DND-41 (cell line): Measurements from ENCODE around the gene PRR5.

Experiments
- ATAC-seq: fragments of 200-7000 bp; cut with Tn5 transposase; 3 replicates; pipeline ENCODE4 v1.9.1; 2021; ENCODE audit warnings: low read depth; ENCODE audit not compliant: insufficient read depth
- DNase-seq: peaks from one replicate; pipeline ENCODE4 v3.0.0-alpha.2; 2020
- H2AFZ ChIP-seq: 2 replicates; pipeline ENCODE4 v1.6.0; 2012; ENCODE audit warnings: low read depth, low read length
- H3K27ac ChIP-seq: 2 replicates; pipeline ENCODE4 v1.5.1; 2012; ENCODE audit warnings: low read length, inconsistent platforms
- H3K27me3 ChIP-seq: fragments of 200-600 bp; sonication (generic); 2 replicates; pipeline ENCODE4 v1.6.0; 2012; ENCODE audit warnings: low read length, mild to moderate bottlenecking, inconsistent platforms; ENCODE audit not compliant: insufficient read depth, poor library complexity
- H3K36me3 ChIP-seq: 2 replicates; pipeline ENCODE4 v1.5.1; 2012; ENCODE audit warnings: low read length, inconsistent platforms; ENCODE audit not compliant: insufficient read depth
- H3K4me1 ChIP-seq: 2 replicates; pipeline ENCODE4 v1.5.1; 2012; ENCODE audit warnings: mild to moderate bottlenecking, low read length; ENCODE audit not compliant: insufficient read depth
- H3K4me2 ChIP-seq: 2 replicates; pipeline ENCODE4 v1.6.0; 2012; ENCODE audit warnings: mild to moderate bottlenecking, moderate library complexity, low read length, inconsistent platforms; ENCODE audit not compliant: insufficient read depth
- H3K4me3 ChIP-seq, 2 experiments: fragments of 200-600 bp in 1 of 2; shearing (Covaris generic) in 1 of 2; 2 replicates each; pipeline ENCODE4 v1.5.1; 2012 to 2016; ENCODE audit warnings: inconsistent platforms in 2 of 2, low read length in 2 of 2, mild to moderate bottlenecking in 2 of 2, low read depth in 1 of 2, moderate library complexity in 1 of 2
- H3K79me2 ChIP-seq: 2 replicates; pipeline ENCODE4 v1.6.0; 2012; ENCODE audit warnings: low read length, inconsistent platforms; ENCODE audit not compliant: insufficient read depth
- H3K9ac ChIP-seq: 2 replicates; pipeline ENCODE4 v1.6.0; 2012; ENCODE audit warnings: low read depth, mild to moderate bottlenecking, inconsistent platforms, low read length, moderate library complexity
- H3K9me3 ChIP-seq: 2 replicates; pipeline ENCODE4 v1.5.1; 2012; ENCODE audit warnings: low read length, moderate library complexity, mild to moderate bottlenecking, inconsistent platforms; ENCODE audit not compliant: insufficient read depth, severe bottlenecking
- H4K20me1 ChIP-seq: 2 replicates; pipeline ENCODE4 v1.6.0; 2012; ENCODE audit warnings: low read length; ENCODE audit not compliant: insufficient read depth
- EZH2 ChIP-seq: IDR thresholded peaks from 3 replicates; pipeline ENCODE4 v1.6.1; 2012; ENCODE audit warnings: borderline replicate concordance, low read depth, mild to moderate bottlenecking, moderate library complexity, low read length, inconsistent platforms; ENCODE audit not compliant: severe bottlenecking
- TF ChIP-seq, protein P1 (sequence below): IDR thresholded peaks from 2 replicates; pipeline ENCODE4 v1.5.1; 2012; ENCODE audit warnings: borderline replicate concordance, low read length, moderate library complexity, mild to moderate bottlenecking; ENCODE audit not compliant: poor library complexity, severe bottlenecking; ENCODE audit errors: extremely low read depth

The PRR5 gene

DNA sequence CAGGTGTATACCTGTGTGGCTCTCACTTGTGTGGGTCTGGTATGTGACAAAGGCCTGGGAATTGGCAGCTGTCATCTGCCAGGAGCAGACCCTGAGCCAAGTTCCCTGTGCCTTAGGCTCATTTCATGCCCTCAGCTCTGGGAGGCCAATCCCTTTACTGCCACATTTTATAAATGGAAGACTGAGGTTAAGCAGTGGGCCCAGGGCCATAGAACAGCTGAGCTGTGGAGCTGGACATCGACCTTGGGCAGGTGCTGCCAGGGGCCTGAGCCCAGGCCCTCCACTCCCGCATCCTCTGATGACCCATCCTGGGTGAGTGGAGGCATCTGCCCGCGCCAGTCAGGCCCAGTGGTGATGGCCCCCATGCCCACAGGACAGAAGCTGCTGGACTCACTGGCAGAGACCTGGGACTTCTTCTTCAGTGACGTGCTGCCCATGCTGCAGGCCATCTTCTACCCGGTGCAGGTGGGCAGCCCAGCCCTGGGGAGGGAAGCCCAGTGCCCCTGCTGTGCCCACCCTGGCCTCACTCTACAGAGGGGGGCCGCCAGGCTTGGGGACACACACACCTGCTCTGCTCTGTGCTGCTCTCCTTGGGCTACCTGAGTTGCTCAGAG, 29.5 kb downstream of the PRR5 start:
- TF ChIP-seq EZH2, result no peak
- TF ChIP-seq, protein P1, sequence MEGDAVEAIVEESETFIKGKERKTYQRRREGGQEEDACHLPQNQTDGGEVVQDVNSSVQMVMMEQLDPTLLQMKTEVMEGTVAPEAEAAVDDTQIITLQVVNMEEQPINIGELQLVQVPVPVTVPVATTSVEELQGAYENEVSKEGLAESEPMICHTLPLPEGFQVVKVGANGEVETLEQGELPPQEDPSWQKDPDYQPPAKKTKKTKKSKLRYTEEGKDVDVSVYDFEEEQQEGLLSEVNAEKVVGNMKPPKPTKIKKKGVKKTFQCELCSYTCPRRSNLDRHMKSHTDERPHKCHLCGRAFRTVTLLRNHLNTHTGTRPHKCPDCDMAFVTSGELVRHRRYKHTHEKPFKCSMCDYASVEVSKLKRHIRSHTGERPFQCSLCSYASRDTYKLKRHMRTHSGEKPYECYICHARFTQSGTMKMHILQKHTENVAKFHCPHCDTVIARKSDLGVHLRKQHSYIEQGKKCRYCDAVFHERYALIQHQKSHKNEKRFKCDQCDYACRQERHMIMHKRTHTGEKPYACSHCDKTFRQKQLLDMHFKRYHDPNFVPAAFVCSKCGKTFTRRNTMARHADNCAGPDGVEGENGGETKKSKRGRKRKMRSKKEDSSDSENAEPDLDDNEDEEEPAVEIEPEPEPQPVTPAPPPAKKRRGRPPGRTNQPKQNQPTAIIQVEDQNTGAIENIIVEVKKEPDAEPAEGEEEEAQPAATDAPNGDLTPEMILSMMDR, result no peak
- DNase-seq (no peak), ATAC-seq (no peak)

DNA sequence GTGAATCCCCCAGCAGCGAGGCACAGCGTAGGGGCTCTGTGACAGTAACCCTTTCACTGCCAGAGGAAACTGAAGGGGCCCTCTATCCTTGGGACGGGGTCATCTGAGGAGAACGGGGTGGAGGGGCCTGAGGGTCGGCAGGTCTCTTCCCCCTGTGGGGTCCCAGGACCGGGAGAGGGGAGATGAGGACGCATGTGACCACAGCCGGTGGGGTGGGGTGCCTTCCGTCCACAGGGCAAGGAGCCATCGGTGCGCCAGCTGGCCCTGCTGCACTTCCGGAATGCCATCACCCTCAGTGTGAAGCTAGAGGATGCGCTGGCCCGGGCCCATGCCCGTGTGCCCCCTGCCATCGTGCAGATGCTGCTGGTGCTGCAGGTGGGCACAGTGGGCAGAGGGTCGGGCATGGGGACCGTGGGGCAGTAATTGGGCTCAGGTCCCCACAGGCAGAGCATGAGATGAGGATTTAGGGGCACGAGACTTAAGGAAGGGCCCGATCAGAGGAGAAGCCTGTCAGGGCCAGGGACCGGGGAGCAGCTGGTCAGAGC, 30.1 kb downstream of the PRR5 start:
- Histone ChIP-seq H3K4me2 (no peak overlapping the region), H3K79me2 (no peaks in the 10 kb centered on the region), H2AFZ (no peak overlapping the region), H3K27me3 (no peaks in the 10 kb centered on the region), H4K20me1 (peaks cover 35% of the 10 kb centered on the region), H3K27ac (no peak overlapping the region), H3K9ac (no peak overlapping the region), H3K36me3 (no peaks in the 10 kb centered on the region), H3K4me3 (no peak overlapping the region), H3K9me3 (no peaks in the 10 kb centered on the region), H3K4me1 (no peaks in the 10 kb centered on the region)
- no peak for ATAC-seq
- TF ChIP-seq, protein P1, result no peak
- no peak for TF ChIP-seq EZH2
- no peak for DNase-seq

More for the DNA sequence above, 29.5 kb downstream of the PRR5 start:
- H2AFZ ChIP-seq, result no peak overlapping the region
- H3K27ac ChIP-seq, result no peak overlapping the region
- no peaks in the 10 kb centered on the region for H3K79me2 ChIP-seq
- H3K4me1 ChIP-seq, result no peaks in the 10 kb centered on the region
- H3K27me3 ChIP-seq, result no peaks in the 10 kb centered on the region
- H3K9ac ChIP-seq, result no peak overlapping the region
- no peak overlapping the region for H3K4me2 ChIP-seq
- peaks cover 34% of the 10 kb centered on the region for H4K20me1 ChIP-seq
- H3K36me3 ChIP-seq, result no peaks in the 10 kb centered on the region
- no peak overlapping the region for H3K4me3 ChIP-seq
- no peaks in the 10 kb centered on the region for H3K9me3 ChIP-seq

DNA sequence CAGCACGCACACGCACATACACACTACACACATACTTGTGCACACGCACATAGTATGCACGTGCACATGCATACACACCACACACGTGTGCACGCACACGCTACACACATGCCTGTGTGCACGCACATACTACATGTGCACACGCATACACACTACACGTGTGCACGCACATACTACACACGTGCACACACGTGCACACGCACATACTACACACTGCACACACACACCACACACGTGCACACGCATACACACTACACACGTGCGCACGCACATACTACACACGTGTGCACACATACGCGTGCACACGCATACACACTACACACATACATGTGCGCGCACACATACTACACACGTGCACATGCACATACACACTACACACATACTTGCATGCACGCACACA, 30.7 kb downstream of the PRR5 start:
- no peaks in the 10 kb centered on the region for H3K9me3 ChIP-seq
- TF ChIP-seq EZH2, result no peak
- TF ChIP-seq, protein P1, result no peak
- H3K27me3 ChIP-seq, result no peaks in the 10 kb centered on the region
- H2AFZ ChIP-seq, result no peak overlapping the region
- H3K4me1 ChIP-seq, result no peaks in the 10 kb centered on the region
- H4K20me1 ChIP-seq, result peaks cover 35% of the 10 kb centered on the region
- DNase-seq (no peak), ATAC-seq (no peak)
- no peak overlapping the region for H3K27ac ChIP-seq
- no peak overlapping the region for H3K9ac ChIP-seq
- H3K36me3 ChIP-seq, result no peaks in the 10 kb centered on the region
- H3K4me2 ChIP-seq, result no peak overlapping the region
- no peaks in the 10 kb centered on the region for H3K79me2 ChIP-seq
- H3K4me3 ChIP-seq, result no peak overlapping the region
